HL-60 (cell line): ENCODE results near the gene CD38.

ENCODE experiments used
- DNase-seq, 2 experiments: peaks; one replicate each; pipeline ENCODE4 v3.0.0-alpha.2; 2010 to 2020; ENCODE audit warnings: low read depth in 1 of 2, low spot score in 1 of 2
- H3K27ac ChIP-seq: fragments of 250-450 bp; sonication (Bioruptor Pico); replicated peaks from 2 replicates; pipeline ENCODE4 v1.5.1; 2020; ENCODE audit warnings: mild to moderate bottlenecking, moderate library complexity
- H3K27me3 ChIP-seq: fragments of 250-450 bp; sonication (Bioruptor Pico); 2 replicates; pipeline ENCODE4 v1.5.1; 2021; ENCODE audit warnings: mild to moderate bottlenecking, moderate library complexity; ENCODE audit not compliant: insufficient read depth, poor library complexity, severe bottlenecking
- H3K4me3 ChIP-seq: replicated peaks from 2 replicates; pipeline ENCODE4 v1.5.1; 2011; ENCODE audit warnings: mild to moderate bottlenecking, control low read depth, low read length; ENCODE audit not compliant: insufficient read depth
- CTCF ChIP-seq: IDR thresholded peaks from one replicate; pipeline ENCODE4 v1.5.1; 2011; ENCODE audit warnings: low read length, control low read depth, inconsistent platforms; ENCODE audit not compliant: insufficient read depth
- GABPA ChIP-seq: IDR thresholded peaks from 2 replicates; pipeline ENCODE4 v1.6.1; 2012; ENCODE audit warnings: low read depth
- POLR2AphosphoS5 ChIP-seq: IDR thresholded peaks from 2 replicates; pipeline ENCODE4 v1.6.1; 2012; ENCODE audit warnings: low read depth
- REST ChIP-seq: IDR thresholded peaks from 2 replicates; pipeline ENCODE4 v1.6.1; 2012; ENCODE audit warnings: low read depth; ENCODE audit not compliant: insufficient replicate concordance
- SPI1 ChIP-seq: IDR thresholded peaks from 2 replicates; pipeline ENCODE4 v1.6.1; 2012; ENCODE audit warnings: low read depth, mild to moderate bottlenecking, borderline replicate concordance

The CD38 gene

DNA sequence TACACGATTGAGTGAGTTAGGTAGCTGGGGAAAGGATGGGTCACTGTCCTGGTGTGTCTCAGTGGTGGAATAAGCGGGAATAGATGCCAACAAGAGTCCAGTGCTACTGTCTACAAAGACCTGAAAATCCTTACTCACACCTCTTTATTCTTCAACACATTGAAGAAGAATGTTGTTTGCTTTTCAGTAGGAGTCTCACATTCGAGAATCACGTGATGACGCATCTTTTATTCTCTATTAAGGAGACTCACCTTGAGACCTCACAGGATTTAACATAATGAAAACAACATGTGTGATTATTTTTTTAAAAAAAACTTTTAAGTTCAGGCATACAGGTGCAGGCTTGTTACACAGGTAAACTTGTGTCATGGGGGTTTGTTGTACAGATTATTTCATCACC lies 75.2 kb downstream of the CD38 start:
- TF ChIP-seq GABPA (no peak), POLR2AphosphoS5 (no peak), SPI1 (no peak), REST (no peak), CTCF (no peak)
- Histone ChIP-seq H3K4me3 (no peak overlapping the region), H3K27ac (no peak overlapping the region), H3K27me3 (no peaks in the 10 kb centered on the region)
- DNase-seq: no peak

GRCh38 chr4:15855804-15856475 lies 77.8 kb downstream of the CD38 start:
- no peak for DNase-seq
- H3K27ac ChIP-seq: no peak overlapping the region

More at GRCh38 chr4:15855804-15856475, 77.8 kb downstream of the CD38 start:
- H3K4me3 ChIP-seq: no peak overlapping the region
- H3K27me3 ChIP-seq: no peaks in the 10 kb centered on the region
- TF ChIP-seq REST: no peak
- no peak for TF ChIP-seq GABPA
- no peak for TF ChIP-seq CTCF
- no peak for TF ChIP-seq SPI1
- no peak for TF ChIP-seq POLR2AphosphoS5
